ENCODE measurements around the gene FAF1.

Gene FAF1

GRCh38 chr1:50983219-50983802, 23.2 kb upstream of the FAF1 start:
- TF ChIP-seq, protein P1, sequence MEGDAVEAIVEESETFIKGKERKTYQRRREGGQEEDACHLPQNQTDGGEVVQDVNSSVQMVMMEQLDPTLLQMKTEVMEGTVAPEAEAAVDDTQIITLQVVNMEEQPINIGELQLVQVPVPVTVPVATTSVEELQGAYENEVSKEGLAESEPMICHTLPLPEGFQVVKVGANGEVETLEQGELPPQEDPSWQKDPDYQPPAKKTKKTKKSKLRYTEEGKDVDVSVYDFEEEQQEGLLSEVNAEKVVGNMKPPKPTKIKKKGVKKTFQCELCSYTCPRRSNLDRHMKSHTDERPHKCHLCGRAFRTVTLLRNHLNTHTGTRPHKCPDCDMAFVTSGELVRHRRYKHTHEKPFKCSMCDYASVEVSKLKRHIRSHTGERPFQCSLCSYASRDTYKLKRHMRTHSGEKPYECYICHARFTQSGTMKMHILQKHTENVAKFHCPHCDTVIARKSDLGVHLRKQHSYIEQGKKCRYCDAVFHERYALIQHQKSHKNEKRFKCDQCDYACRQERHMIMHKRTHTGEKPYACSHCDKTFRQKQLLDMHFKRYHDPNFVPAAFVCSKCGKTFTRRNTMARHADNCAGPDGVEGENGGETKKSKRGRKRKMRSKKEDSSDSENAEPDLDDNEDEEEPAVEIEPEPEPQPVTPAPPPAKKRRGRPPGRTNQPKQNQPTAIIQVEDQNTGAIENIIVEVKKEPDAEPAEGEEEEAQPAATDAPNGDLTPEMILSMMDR (IDR thresholded peaks at IDR 0.05; ENCODE audit: extremely low read depth, missing control alignments) = no peak
- DNase-seq (ENCODE audit: low spot score) = no peak

GRCh38 chr1:50982611-50983010, 22.5 kb upstream of the FAF1 start:
- DNase-seq (ENCODE audit: low spot score) = no peak

GRCh38 chr1:50981741-50982140, 21.7 kb upstream of the FAF1 start:
- no peak for DNase-seq (ENCODE audit: low spot score)
- TF ChIP-seq, protein P1 (IDR thresholded peaks at IDR 0.05; ENCODE audit: extremely low read depth, missing control alignments) = no peak

More at GRCh38 chr1:50982611-50983010, 22.5 kb upstream of the FAF1 start:
- TF ChIP-seq, protein P1 (IDR thresholded peaks at IDR 0.05; ENCODE audit: extremely low read depth, missing control alignments) = no peak

DNA sequence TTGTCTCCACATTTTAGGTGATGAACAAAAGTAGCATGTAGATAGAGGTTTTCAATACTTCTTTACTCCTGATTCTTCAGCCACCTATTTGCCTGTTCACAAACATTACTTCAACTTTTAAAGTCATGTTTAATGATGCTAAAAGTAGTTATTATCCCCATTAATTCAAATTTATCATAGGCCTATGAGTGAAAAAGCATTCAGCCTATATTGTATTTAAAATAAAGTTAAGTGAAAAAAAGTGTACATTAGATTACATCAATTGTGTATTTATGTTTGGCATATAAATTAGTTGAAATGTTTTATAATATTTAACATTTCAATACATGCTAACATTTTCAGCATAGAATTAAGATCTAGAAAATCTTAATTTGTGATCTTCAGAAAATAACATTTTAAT, 20.4 kb upstream of the FAF1 start:
- DNase-seq (ENCODE audit: low spot score) = no peak
- TF ChIP-seq, protein P1 (IDR thresholded peaks at IDR 0.05; ENCODE audit: extremely low read depth, missing control alignments) = no peak

GRCh38 chr1:50979937-50980336, 19.9 kb upstream of the FAF1 start:
- TF ChIP-seq, protein P1 (IDR thresholded peaks at IDR 0.05; ENCODE audit: extremely low read depth, missing control alignments) = no peak
- no peak for DNase-seq (ENCODE audit: low spot score)

- TF ChIP-seq, protein P1 (IDR thresholded peaks at IDR 0.05; ENCODE audit: extremely low read depth, missing control alignments) = no peak
- peak; percentile 36 for DNase-seq (ENCODE audit: low spot score)
These were observed 19.1 kb upstream of the FAF1 start for GRCh38 chr1:50978852-50979781.

Data from GM20000 (cell line).